Sigmoid colon (tissue), 4 donors: Measurements from ENCODE around the gene LEKR1.

Source experiments
- EP300 ChIP-seq, 4 donors: sonication (generic); formaldehyde crosslinking; IDR thresholded peaks; one replicate each; pipeline ENCODE4 v1.6.1; 2017; ENCODE audit warnings: antibody characterized with exemption in 4 of 4
- POLR2A ChIP-seq, 2 donors: fragments of 450-650 bp; IDR thresholded peaks; one replicate each; pipeline ENCODE4 v1.6.1; 2016; ENCODE audit warnings: antibody characterized with exemption in 2 of 2, mild to moderate bottlenecking in 2 of 2, moderate library complexity in 2 of 2
- POLR2AphosphoS5 ChIP-seq, 4 donors: sonication (generic); formaldehyde crosslinking; IDR thresholded peaks; one replicate each; pipeline ENCODE4 v1.6.1; 2017; ENCODE audit warnings: antibody characterized with exemption in 4 of 4
- TF ChIP-seq, protein P1 (sequence below), 4 experiments: fragments of 450-650 bp in 3 of 4; fragments of 200-600 bp in 1 of 4; IDR thresholded peaks; one replicate each; pipeline ENCODE4 v1.5.1; 2016 to 2019; ENCODE audit warnings: antibody characterized with exemption in 4 of 4, mild to moderate bottlenecking in 3 of 4, moderate library complexity in 2 of 4

DNA sequence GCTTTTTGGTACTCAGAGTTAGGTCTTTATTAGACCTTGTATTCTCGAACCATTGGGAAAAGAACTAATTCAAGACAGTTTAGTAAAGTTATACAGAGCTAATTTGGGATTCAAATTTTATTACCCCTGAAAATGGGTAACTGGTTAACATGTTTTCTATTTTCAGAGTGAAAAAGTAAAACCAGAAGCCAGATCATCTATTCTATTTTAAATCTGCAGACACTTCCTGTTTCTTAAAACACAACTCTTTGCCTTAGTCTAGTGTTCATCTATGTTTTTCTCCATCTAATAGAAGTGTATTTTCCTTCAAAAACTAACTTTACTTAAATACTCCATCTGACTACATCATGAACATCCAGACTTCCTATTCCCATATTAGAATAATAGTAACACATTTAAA is 220.4 kb downstream of the LEKR1 start:
- TF ChIP-seq, protein P1, sequence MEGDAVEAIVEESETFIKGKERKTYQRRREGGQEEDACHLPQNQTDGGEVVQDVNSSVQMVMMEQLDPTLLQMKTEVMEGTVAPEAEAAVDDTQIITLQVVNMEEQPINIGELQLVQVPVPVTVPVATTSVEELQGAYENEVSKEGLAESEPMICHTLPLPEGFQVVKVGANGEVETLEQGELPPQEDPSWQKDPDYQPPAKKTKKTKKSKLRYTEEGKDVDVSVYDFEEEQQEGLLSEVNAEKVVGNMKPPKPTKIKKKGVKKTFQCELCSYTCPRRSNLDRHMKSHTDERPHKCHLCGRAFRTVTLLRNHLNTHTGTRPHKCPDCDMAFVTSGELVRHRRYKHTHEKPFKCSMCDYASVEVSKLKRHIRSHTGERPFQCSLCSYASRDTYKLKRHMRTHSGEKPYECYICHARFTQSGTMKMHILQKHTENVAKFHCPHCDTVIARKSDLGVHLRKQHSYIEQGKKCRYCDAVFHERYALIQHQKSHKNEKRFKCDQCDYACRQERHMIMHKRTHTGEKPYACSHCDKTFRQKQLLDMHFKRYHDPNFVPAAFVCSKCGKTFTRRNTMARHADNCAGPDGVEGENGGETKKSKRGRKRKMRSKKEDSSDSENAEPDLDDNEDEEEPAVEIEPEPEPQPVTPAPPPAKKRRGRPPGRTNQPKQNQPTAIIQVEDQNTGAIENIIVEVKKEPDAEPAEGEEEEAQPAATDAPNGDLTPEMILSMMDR (IDR thresholded peaks at IDR 0.05) = no peak
- TF ChIP-seq POLR2A (IDR thresholded peaks at IDR 0.05) = no peak
- no peak for TF ChIP-seq EP300 (IDR thresholded peaks at IDR 0.05)
- TF ChIP-seq POLR2AphosphoS5 (IDR thresholded peaks at IDR 0.05) = no peak
